SU-DHL-6 (cell line): Measurements from ENCODE around the gene FOXB1.

Experiments
- CTCF ChIP-seq: fragments of 200-600 bp; sonication (generic); IDR thresholded peaks from one replicate; pipeline ENCODE4 v1.5.1; 2017; ENCODE audit warnings: antibody characterized with exemption, mild to moderate bottlenecking, low read length, moderate library complexity; ENCODE audit not compliant: insufficient read depth, poor library complexity, severe bottlenecking
- EZH2phosphoT487 ChIP-seq: fragments of 200-600 bp; sonication (generic), shearing (Covaris generic); conservative IDR thresholded peaks from 2 replicates; pipeline ENCODE4 v1.6.1; 2018; ENCODE audit warnings: mild to moderate bottlenecking, antibody characterized with exemption, low read length, moderate library complexity, mixed read lengths

GRCh38 chr15:59976480-59977271 lies 27.4 kb upstream of the FOXB1 start:
- TF ChIP-seq CTCF (no peak), EZH2phosphoT487 (no peak)
